ENCODE results near the gene PTH2R.
"Not testable (repeated sequence)": the region's sequence is repeated elsewhere in the genome, so short reads cannot be mapped to it uniquely, and the experiment has no call there.

DNA sequence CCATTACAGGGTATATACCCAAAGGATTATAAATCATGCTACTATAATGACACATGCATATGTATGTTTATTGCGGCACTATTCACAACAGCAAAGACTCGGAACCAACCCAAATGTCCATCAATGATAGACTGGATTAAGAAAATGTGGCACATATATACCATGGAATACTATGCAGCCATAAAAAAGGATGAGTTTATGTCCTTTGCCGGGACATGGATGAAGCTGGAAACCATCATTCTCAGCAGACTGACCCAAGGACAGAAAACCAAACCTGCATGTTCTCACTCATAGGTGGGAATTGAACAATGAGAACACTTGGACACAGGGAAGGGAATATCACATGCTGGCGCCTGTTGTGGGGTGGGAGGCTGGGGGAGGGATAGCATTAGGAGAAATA, 9.8 kb upstream of the PTH2R start:
- TF ChIP-seq, protein P1, sequence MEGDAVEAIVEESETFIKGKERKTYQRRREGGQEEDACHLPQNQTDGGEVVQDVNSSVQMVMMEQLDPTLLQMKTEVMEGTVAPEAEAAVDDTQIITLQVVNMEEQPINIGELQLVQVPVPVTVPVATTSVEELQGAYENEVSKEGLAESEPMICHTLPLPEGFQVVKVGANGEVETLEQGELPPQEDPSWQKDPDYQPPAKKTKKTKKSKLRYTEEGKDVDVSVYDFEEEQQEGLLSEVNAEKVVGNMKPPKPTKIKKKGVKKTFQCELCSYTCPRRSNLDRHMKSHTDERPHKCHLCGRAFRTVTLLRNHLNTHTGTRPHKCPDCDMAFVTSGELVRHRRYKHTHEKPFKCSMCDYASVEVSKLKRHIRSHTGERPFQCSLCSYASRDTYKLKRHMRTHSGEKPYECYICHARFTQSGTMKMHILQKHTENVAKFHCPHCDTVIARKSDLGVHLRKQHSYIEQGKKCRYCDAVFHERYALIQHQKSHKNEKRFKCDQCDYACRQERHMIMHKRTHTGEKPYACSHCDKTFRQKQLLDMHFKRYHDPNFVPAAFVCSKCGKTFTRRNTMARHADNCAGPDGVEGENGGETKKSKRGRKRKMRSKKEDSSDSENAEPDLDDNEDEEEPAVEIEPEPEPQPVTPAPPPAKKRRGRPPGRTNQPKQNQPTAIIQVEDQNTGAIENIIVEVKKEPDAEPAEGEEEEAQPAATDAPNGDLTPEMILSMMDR (IDR thresholded peaks at IDR 0.05 in 2 of 3, conservative IDR thresholded peaks at IDR 0.05 in 1 of 3; ENCODE audit: borderline replicate concordance in 1 of 3, insufficient read depth in 1 of 3, low read depth in 2 of 3, low read length in 2 of 3) = not testable (repeated sequence)
- TF ChIP-seq, protein P2, sequence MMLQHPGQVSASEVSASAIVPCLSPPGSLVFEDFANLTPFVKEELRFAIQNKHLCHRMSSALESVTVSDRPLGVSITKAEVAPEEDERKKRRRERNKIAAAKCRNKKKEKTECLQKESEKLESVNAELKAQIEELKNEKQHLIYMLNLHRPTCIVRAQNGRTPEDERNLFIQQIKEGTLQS (IDR thresholded peaks at IDR 0.05) = not testable (repeated sequence)

Data from HCT116 (cell line).